Heart left ventricle (tissue), 16 donors: Measurements from ENCODE around the gene BTG2. TPM values are rescaled to one million over a fixed set of nuclear protein-coding genes. Genes with fewer than 3 reads are reported as not detected.

Experiments
- ATAC-seq, 4 donors: fragments of 200-7000 bp; cut with Tn5 transposase; one replicate each; pipeline ENCODE4 v1.9.1; 2020 to 2022; ENCODE audit warnings: moderate library complexity in 4 of 4, mild to moderate bottlenecking in 3 of 4, moderate number of reproducible peaks in 1 of 4
- DNase-seq, 5 donors: peaks; one replicate each; pipeline ENCODE4 v3.0.0-alpha.2; 2020
- H3K27ac ChIP-seq, 12 donors: fragments of 200-600 bp; sonication (generic) in 4 of 12; one replicate each; pipeline versions ENCODE4 v1.5.0 to v1.8.0; 2016 to 2022; ENCODE audit warnings: mild to moderate bottlenecking in 2 of 12
- H3K27me3 ChIP-seq, 9 donors: fragments of 200-600 bp; sonication (generic) in 2 of 9; one replicate each; pipeline versions ENCODE4 v1.5.1 to v1.8.0; 2016 to 2022; ENCODE audit warnings: mild to moderate bottlenecking in 3 of 9
- H3K36me3 ChIP-seq, 9 donors: fragments of 200-600 bp; sonication (generic) in 2 of 9; one replicate each; pipeline versions ENCODE4 v1.5.0 to v1.8.0; 2018 to 2022; ENCODE audit warnings: mild to moderate bottlenecking in 2 of 9
- H3K4me1 ChIP-seq, 12 donors: fragments of 200-600 bp; sonication (generic) in 4 of 12; one replicate each; pipeline versions ENCODE4 v1.5.0 to v1.8.0; 2016 to 2022; ENCODE audit warnings: mild to moderate bottlenecking in 3 of 12
- H3K4me3 ChIP-seq, 12 donors: fragments of 200-600 bp; sonication (generic) in 4 of 12; one replicate each; pipeline versions ENCODE4 v1.5.0 to v1.8.0; 2017 to 2022; ENCODE audit warnings: mild to moderate bottlenecking in 9 of 12, moderate library complexity in 4 of 12
- H3K9me3 ChIP-seq, 12 donors: fragments of 200-600 bp; sonication (generic) in 4 of 12; one replicate each; pipeline versions ENCODE4 v1.5.0 to v1.8.0; 2016 to 2022; ENCODE audit warnings: mild to moderate bottlenecking in 1 of 12
- CTCF ChIP-seq, 12 donors: fragments of 200-600 bp; sonication (generic) in 4 of 12; IDR thresholded peaks; one replicate each; pipeline versions ENCODE4 v1.5.0 to v1.8.0; 2018 to 2022; ENCODE audit warnings: antibody characterized with exemption in 12 of 12, mild to moderate bottlenecking in 5 of 12
- POLR2A ChIP-seq, 2 donors: fragments of 450-650 bp; IDR thresholded peaks; one replicate each; pipeline ENCODE4 v1.6.1; 2017; ENCODE audit warnings: antibody characterized with exemption in 2 of 2, mild to moderate bottlenecking in 2 of 2, moderate library complexity in 2 of 2
- WGBS, 4 donors: extraction: QIAGEN DNeasy Blood & Tissue Kit in 2 of 4; methylation state at CpG; one replicate each; pipeline versions ENCODE4 v1.1.5 to v1.1.7; 2013 to 2018; 5-methylcytosine and 5-hydroxymethylcytosine counted together
- intact Hi-C, 10 donors: fragments of 100-400 bp; cut with DNase I; formaldehyde crosslinking; loops; one replicate each; pipeline versions ENCODE4 v1.11.1 to v1.14.2; 2022
- polyA plus RNA-seq, 2 donors: library from polyadenylated mRNA; stranded (reverse); fragments of 200-250 nt; gene quantifications; one replicate each; pipeline ENCODE4 v1.2.3, GENCODE V29; 2013
- total RNA-seq, 9 donors: library from RNA; depleted of rRNA in 2 of 9; stranded (reverse); fragments of >200 nt in 2 of 9; fragmentation: NEBNext Ultra II Directional in 3 of 9; extraction: Animal tissue kit (Norgen Biotek cat#: 25700) in 3 of 9; gene quantifications; one replicate each; pipeline versions ENCODE4 v1.1.0 to v1.2.4, GENCODE V29; 2016 to 2023
- donor health status: ischemic (EF 13 %, LVEDD 7.1; RV severe dilation, severe dysfunction).
- donor health status: healthy with polysubstance abuse.
- donor health status: DM: no; HTN: yes; CAD: no.
- donor health status: DM: no; HTN: no; CAD: no.
- donor health status: ischemic (EF 25% LVEDD 6.9; RV normal size, moderate dysfunction).
- donor health status: ischemic (EF 25% LVEDD 5.7; RV mildly dilated, moderate dysfunction).
- donor health status: healthy.
- donor health status: DM: yes; HTN: yes; CAD: no.
- donor health status: ischemic (EF 35%, LVEDD 5.7; RV mildly dilated, moderate dysfunction).
- donor health status: nonischemic (EF 11% LVEDD 7.7; RV severe dilation, severe dysfunction).
- donor health status: DM: yes; HTN: yes; CAD: no.
- donor health status: PGD.
- donor health status: ischemic (EF 29% LVEDD 5.4; RV normal size, mild dysfunction).
- donor health status: nonischemic (EF 23%, LVEDD 6.1; RV moderate dilation, normal function).

Gene BTG2
- total and polyA plus RNA-seq, 11 donors, result 23.8 to 174 (median 42.1) TPM

GRCh38 chr1:203306965-203307541, 1.7 kb downstream of the BTG2 start:
- Histone ChIP-seq H3K36me3 (peaks cover 3 to 50% (median 42%) of the 10 kb centered on the region in 9 donors), H3K4me3 (peak overlapping the region; percentile 58 to 100 (median 91)), H3K27me3 (no peaks in the 10 kb centered on the region), H3K4me1 (peaks cover 5 to 55% (median 40%) of the 10 kb centered on the region in 12 donors), H3K27ac (peak overlapping the region; percentile 85 to 100 (median 98)), H3K9me3 (no peaks in the 10 kb centered on the region)
- DNase-seq (peak; percentile 42 to 71 (median 51)), ATAC-seq (no peak)
- WGBS, 4 donors, result 17 to 21% (median 19%) methylated on average over 16 to 21 of the region's 21 CpGs
- peak in 1 of 12 donors; percentile 3 for TF ChIP-seq CTCF (IDR thresholded peaks at IDR 0.05)
- TF ChIP-seq POLR2A (IDR thresholded peaks at IDR 0.05), result no peak
- intact Hi-C loops, result loop anchor here in 8 of 10 donors (1.0 to 5.0 kb wide), 7 partner anchors 19 to 35 kb away; no protein-coding TSS in a partner anchor

GRCh38 chr1:203307641-203308126, 2.4 kb downstream of the BTG2 start:
- intact Hi-C loops, result loop anchor here in 6 of 10 donors (1.0 to 5.0 kb wide), 4 partner anchors 19 to 35 kb away; no protein-coding TSS in a partner anchor
- 14 to 18% (median 17%) methylated on average over 3 of the region's 3 CpGs for WGBS, 4 donors
- peaks cover 5 to 55% (median 40%) of the 10 kb centered on the region in 12 donors for H3K4me1 ChIP-seq
- no peaks in the 10 kb centered on the region for H3K9me3 ChIP-seq
- no peak for ATAC-seq
- TF ChIP-seq POLR2A (IDR thresholded peaks at IDR 0.05), result no peak
- TF ChIP-seq CTCF (IDR thresholded peaks at IDR 0.05), result no peak
- peaks cover 3 to 50% (median 42%) of the 10 kb centered on the region in 9 donors for H3K36me3 ChIP-seq
- peak overlapping the region; percentile 58 to 100 (median 91) for H3K4me3 ChIP-seq
- DNase-seq, result no peak
- peak overlapping the region; percentile 85 to 100 (median 98) for H3K27ac ChIP-seq
- H3K27me3 ChIP-seq, result no peaks in the 10 kb centered on the region

GRCh38 chr1:203308328-203308922, 3.1 kb downstream of the BTG2 start:
- WGBS, 4 donors, result 32 to 43% (median 37%) methylated on average over 5 of the region's 5 CpGs
- Histone ChIP-seq H3K27me3 (no peaks in the 10 kb centered on the region), H3K27ac (peak overlapping the region in 8 of 12 donors; percentile 93 to 100 (median 98)), H3K9me3 (no peaks in the 10 kb centered on the region), H3K36me3 (peaks cover 3 to 50% (median 42%) of the 10 kb centered on the region in 9 donors), H3K4me1 (peaks cover 5 to 55% (median 40%) of the 10 kb centered on the region in 12 donors), H3K4me3 (peak overlapping the region; percentile 58 to 100 (median 91))
- DNase-seq, result no peak
- intact Hi-C loops, result loop anchor here in 3 of 10 donors (5.0 kb wide), 1 partner anchor 36 kb away; no protein-coding TSS in a partner anchor
- no peak for ATAC-seq
- TF ChIP-seq POLR2A (IDR thresholded peaks at IDR 0.05) (no peak), CTCF (IDR thresholded peaks at IDR 0.05) (no peak)

- TF ChIP-seq POLR2A (IDR thresholded peaks at IDR 0.05) (no peak), CTCF (IDR thresholded peaks at IDR 0.05) (no peak)
- H3K4me3 ChIP-seq, result peak overlapping the region in 11 of 12 donors; percentile 58 to 100 (median 91)
- H3K27me3 ChIP-seq, result no peaks in the 10 kb centered on the region
- peaks cover 3 to 50% (median 42%) of the 10 kb centered on the region in 9 donors for H3K36me3 ChIP-seq
- no peaks in the 10 kb centered on the region for H3K9me3 ChIP-seq
- DNase-seq (no peak), ATAC-seq (no peak)
- peaks cover 5 to 55% (median 40%) of the 10 kb centered on the region in 12 donors for H3K4me1 ChIP-seq
- WGBS, 4 donors, result 44 to 71% (median 59%) methylated on average over 1 of the region's 1 CpG
- intact Hi-C loops, result loop anchor here in 3 of 10 donors (5.0 kb wide), 1 partner anchor 37 kb away; no protein-coding TSS in a partner anchor
- H3K27ac ChIP-seq, result peak overlapping the region in 6 of 12 donors; percentile 93 to 100 (median 98)
These were observed 3.6 kb downstream of the BTG2 start for GRCh38 chr1:203308923-203309331.
